Measurements from ENCODE around the gene GMDS.

The GMDS gene

DNA sequence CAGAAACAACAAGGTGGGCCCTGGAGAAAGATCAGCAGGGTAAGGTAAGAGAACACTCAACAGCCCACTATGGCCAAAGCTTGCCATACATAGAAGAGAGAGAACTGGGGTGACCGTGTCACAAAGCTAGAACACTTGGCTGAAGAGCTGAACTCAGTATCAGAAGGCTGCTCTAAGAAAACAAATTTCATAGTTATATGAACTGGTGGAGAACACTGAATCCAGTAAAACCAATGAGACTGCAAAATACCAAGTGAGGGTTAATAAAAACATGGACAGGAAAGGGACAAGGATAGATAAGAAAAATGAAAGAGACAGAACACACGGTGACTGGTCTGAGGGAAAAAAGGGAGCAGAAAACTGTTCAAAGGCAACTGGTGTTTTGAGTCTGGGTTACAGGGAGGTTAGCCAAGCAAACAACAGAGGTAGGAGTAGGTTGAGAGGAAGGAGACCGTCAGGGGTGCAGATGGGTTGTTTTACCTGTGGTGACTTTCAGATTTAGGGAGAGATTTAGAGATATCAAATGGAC lies 56.5 kb downstream of the GMDS start:
- Histone ChIP-seq H2AK5ac (ENCODE audit: low read length, severe bottlenecking) (peak overlapping the region; percentile 61), H4K91ac (ENCODE audit: low read length) (no peak overlapping the region), H3K36me3 (ENCODE audit: control insufficient read depth in 1 of 2, insufficient read depth in 2 of 2, low read depth in 1 of 2, low read length in 2 of 2) (peaks cover 0 to 11% of the 10 kb centered on the region in 2 experiments), H2AFZ (ENCODE audit: low read depth, low read length) (no peak overlapping the region), H3K23ac (ENCODE audit: low read length in 2 of 2) (no peak overlapping the region), H2BK5ac (ENCODE audit: low read depth, low read length, poor library complexity, severe bottlenecking) (no peak overlapping the region), H3K27ac (ENCODE audit: low read length, poor library complexity, severe bottlenecking) (no peak overlapping the region), H3K79me1 (replicated peaks; ENCODE audit: low read length, poor library complexity, severe bottlenecking) (peaks cover 30% of the 10 kb centered on the region), H4K8ac (ENCODE audit: low read length) (no peak overlapping the region), H2BK15ac (ENCODE audit: low read depth, poor library complexity, severe bottlenecking) (no peak overlapping the region), H3K4me2 (ENCODE audit: low read length, poor library complexity, severe bottlenecking) (no peak overlapping the region), H3K4me1 (ENCODE audit: control insufficient read depth, insufficient read depth, low read depth, low read length) (peaks cover 5% of the 10 kb centered on the region), H3K18ac (ENCODE audit: low read depth in 1 of 2, low read length in 2 of 2) (no peak overlapping the region), H3K14ac (ENCODE audit: low read length in 2 of 2) (no peak overlapping the region), H3K27me3 (ENCODE audit: control insufficient read depth in 1 of 2, insufficient read depth in 1 of 2, low read length in 2 of 2) (no peaks in the 10 kb centered on the region), H3K9me3 (ENCODE audit: control insufficient read depth, low read length) (no peaks in the 10 kb centered on the region), H2BK120ac (ENCODE audit: low read depth, low read length) (no peak overlapping the region), H3K4me3 (ENCODE audit: insufficient read depth in 1 of 2, low read depth in 1 of 2, low read length in 2 of 2) (no peak overlapping the region), H2BK12ac (ENCODE audit: low read length in 2 of 2) (no peak overlapping the region), H3K4ac (ENCODE audit: low read depth in 1 of 2, low read length in 2 of 2) (no peak overlapping the region), H3K9ac (ENCODE audit: low read length) (no peak overlapping the region)
- WGBS: 71% methylated on average over 3 of the region's 3 CpGs
- DNase-seq: no peak

GRCh38 chr6:2188397-2188796 lies 57.0 kb downstream of the GMDS start:
- no peak overlapping the region for H2BK12ac ChIP-seq (ENCODE audit: low read length in 2 of 2)
- no peak overlapping the region for H3K14ac ChIP-seq (ENCODE audit: low read length in 2 of 2)
- H2AFZ ChIP-seq (ENCODE audit: low read depth, low read length): no peak overlapping the region
- H3K18ac ChIP-seq (ENCODE audit: low read depth in 1 of 2, low read length in 2 of 2): no peak overlapping the region
- no peak overlapping the region for H3K4ac ChIP-seq (ENCODE audit: low read depth in 1 of 2, low read length in 2 of 2)
- H3K4me1 ChIP-seq (ENCODE audit: control insufficient read depth, insufficient read depth, low read depth, low read length): peaks cover 5% of the 10 kb centered on the region
- no peak overlapping the region for H3K4me3 ChIP-seq (ENCODE audit: insufficient read depth in 1 of 2, low read depth in 1 of 2, low read length in 2 of 2)
- H4K91ac ChIP-seq (ENCODE audit: low read length): no peak overlapping the region
- H3K36me3 ChIP-seq (ENCODE audit: control insufficient read depth in 1 of 2, insufficient read depth in 2 of 2, low read depth in 1 of 2, low read length in 2 of 2): peaks cover 0 to 11% of the 10 kb centered on the region in 2 experiments
- no peak overlapping the region for H3K4me2 ChIP-seq (ENCODE audit: low read length, poor library complexity, severe bottlenecking)
- H2BK15ac ChIP-seq (ENCODE audit: low read depth, poor library complexity, severe bottlenecking): no peak overlapping the region
- H3K9me3 ChIP-seq (ENCODE audit: control insufficient read depth, low read length): no peaks in the 10 kb centered on the region
- WGBS: 93% methylated on average over 5 of the region's 5 CpGs
- H3K79me1 ChIP-seq (replicated peaks; ENCODE audit: low read length, poor library complexity, severe bottlenecking): peaks cover 30% of the 10 kb centered on the region
- H3K27me3 ChIP-seq (ENCODE audit: control insufficient read depth in 1 of 2, insufficient read depth in 1 of 2, low read length in 2 of 2): no peaks in the 10 kb centered on the region
- no peak overlapping the region for H3K9ac ChIP-seq (ENCODE audit: low read length)
- no peak overlapping the region for H4K8ac ChIP-seq (ENCODE audit: low read length)
- H2AK5ac ChIP-seq (ENCODE audit: low read length, severe bottlenecking): peak overlapping the region; percentile 61
- H3K23ac ChIP-seq (ENCODE audit: low read length in 2 of 2): no peak overlapping the region
- DNase-seq: no peak
- H2BK120ac ChIP-seq (ENCODE audit: low read depth, low read length): no peak overlapping the region
- H2BK5ac ChIP-seq (ENCODE audit: low read depth, low read length, poor library complexity, severe bottlenecking): no peak overlapping the region
- no peak overlapping the region for H3K27ac ChIP-seq (ENCODE audit: low read length, poor library complexity, severe bottlenecking)

DNA sequence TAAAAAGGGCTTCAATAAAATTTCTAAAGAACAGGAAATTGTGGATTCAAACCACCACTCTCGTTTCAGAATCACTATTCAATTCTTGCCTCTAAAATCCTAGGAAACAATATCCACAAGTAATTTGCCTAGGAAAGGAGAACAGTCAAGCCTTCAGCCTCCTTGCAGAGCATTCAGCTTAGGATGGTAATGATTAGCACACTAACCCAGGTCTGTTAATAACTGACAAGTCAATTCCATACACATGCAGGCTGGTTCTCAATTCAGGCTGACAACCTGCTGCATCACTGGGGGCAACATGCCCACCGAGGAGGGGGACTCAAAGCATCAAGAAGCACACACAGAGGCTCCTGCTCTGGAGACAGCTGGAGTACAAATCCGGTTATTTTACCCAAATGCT lies 57.6 kb downstream of the GMDS start:
- Histone ChIP-seq H2BK120ac (ENCODE audit: low read depth, low read length) (no peak overlapping the region), H3K9ac (ENCODE audit: low read length) (no peak overlapping the region), H3K4me2 (ENCODE audit: low read length, poor library complexity, severe bottlenecking) (no peak overlapping the region), H3K79me1 (replicated peaks; ENCODE audit: low read length, poor library complexity, severe bottlenecking) (peaks cover 28% of the 10 kb centered on the region), H3K4me1 (ENCODE audit: control insufficient read depth, insufficient read depth, low read depth, low read length) (peaks cover 3% of the 10 kb centered on the region), H3K27me3 (ENCODE audit: control insufficient read depth in 1 of 2, insufficient read depth in 1 of 2, low read length in 2 of 2) (no peaks in the 10 kb centered on the region), H3K14ac (ENCODE audit: low read length in 2 of 2) (no peak overlapping the region), H2BK15ac (ENCODE audit: low read depth, poor library complexity, severe bottlenecking) (no peak overlapping the region), H3K4me3 (ENCODE audit: insufficient read depth in 1 of 2, low read depth in 1 of 2, low read length in 2 of 2) (no peak overlapping the region), H3K9me3 (ENCODE audit: control insufficient read depth, low read length) (no peaks in the 10 kb centered on the region), H3K36me3 (ENCODE audit: control insufficient read depth in 1 of 2, insufficient read depth in 2 of 2, low read depth in 1 of 2, low read length in 2 of 2) (peaks cover 0 to 11% of the 10 kb centered on the region in 2 experiments), H2BK12ac (ENCODE audit: low read length in 2 of 2) (no peak overlapping the region), H2AFZ (ENCODE audit: low read depth, low read length) (no peak overlapping the region), H3K23ac (ENCODE audit: low read length in 2 of 2) (no peak overlapping the region), H2BK5ac (ENCODE audit: low read depth, low read length, poor library complexity, severe bottlenecking) (no peak overlapping the region), H4K8ac (ENCODE audit: low read length) (no peak overlapping the region), H3K18ac (ENCODE audit: low read depth in 1 of 2, low read length in 2 of 2) (no peak overlapping the region), H3K4ac (ENCODE audit: low read depth in 1 of 2, low read length in 2 of 2) (no peak overlapping the region), H3K27ac (ENCODE audit: low read length, poor library complexity, severe bottlenecking) (no peak overlapping the region), H2AK5ac (ENCODE audit: low read length, severe bottlenecking) (no peak overlapping the region), H4K91ac (ENCODE audit: low read length) (no peak overlapping the region)
- 82% methylated on average over 3 of the region's 3 CpGs for WGBS
- no peak for DNase-seq

- H2BK5ac ChIP-seq (ENCODE audit: low read depth, low read length, poor library complexity, severe bottlenecking): no peak overlapping the region
- H3K4me1 ChIP-seq (ENCODE audit: control insufficient read depth, insufficient read depth, low read depth, low read length): peaks cover 3% of the 10 kb centered on the region
- no peak overlapping the region for H2AFZ ChIP-seq (ENCODE audit: low read depth, low read length)
- peaks cover 18% of the 10 kb centered on the region for H3K79me1 ChIP-seq (replicated peaks; ENCODE audit: low read length, poor library complexity, severe bottlenecking)
- H3K27ac ChIP-seq (ENCODE audit: low read length, poor library complexity, severe bottlenecking): no peak overlapping the region
- no peak overlapping the region for H3K23ac ChIP-seq (ENCODE audit: low read length in 2 of 2)
- no peak overlapping the region for H3K4me3 ChIP-seq (ENCODE audit: insufficient read depth in 1 of 2, low read depth in 1 of 2, low read length in 2 of 2)
- no peak overlapping the region for H2AK5ac ChIP-seq (ENCODE audit: low read length, severe bottlenecking)
- no peaks in the 10 kb centered on the region for H3K27me3 ChIP-seq (ENCODE audit: control insufficient read depth in 1 of 2, insufficient read depth in 1 of 2, low read length in 2 of 2)
- H4K91ac ChIP-seq (ENCODE audit: low read length): no peak overlapping the region
- no peak overlapping the region for H3K14ac ChIP-seq (ENCODE audit: low read length in 2 of 2)
- H2BK120ac ChIP-seq (ENCODE audit: low read depth, low read length): no peak overlapping the region
- H3K18ac ChIP-seq (ENCODE audit: low read depth in 1 of 2, low read length in 2 of 2): no peak overlapping the region
- H3K36me3 ChIP-seq (ENCODE audit: control insufficient read depth in 1 of 2, insufficient read depth in 2 of 2, low read depth in 1 of 2, low read length in 2 of 2): peaks cover 0 to 4% of the 10 kb centered on the region in 2 experiments
- no peak overlapping the region for H3K4ac ChIP-seq (ENCODE audit: low read depth in 1 of 2, low read length in 2 of 2)
- 100% methylated on average over 1 of the region's 4 CpGs for WGBS
- no peak overlapping the region for H3K9ac ChIP-seq (ENCODE audit: low read length)
- DNase-seq: no peak
- no peak overlapping the region for H2BK12ac ChIP-seq (ENCODE audit: low read length in 2 of 2)
- H2BK15ac ChIP-seq (ENCODE audit: low read depth, poor library complexity, severe bottlenecking): no peak overlapping the region
- no peak overlapping the region for H4K8ac ChIP-seq (ENCODE audit: low read length)
- H3K9me3 ChIP-seq (ENCODE audit: control insufficient read depth, low read length): no peaks in the 10 kb centered on the region
- no peak overlapping the region for H3K4me2 ChIP-seq (ENCODE audit: low read length, poor library complexity, severe bottlenecking)
Observed at GRCh38 chr6:2186516-2186915, 58.9 kb downstream of the GMDS start.

Measured in mesenchymal stem cell (in vitro differentiated cells and primary cell).